GM19395 (cell line): ENCODE data around the gene AKR1A1.

Experiments used
- ATAC-seq: cut with Tn5 transposase; IDR thresholded peaks from one replicate; pipeline ENCODE4 v1.9.1; 2021; ENCODE audit warnings: mild to moderate bottlenecking, moderate library complexity; ENCODE audit not compliant: unreplicated experiment

Gene AKR1A1

DNA sequence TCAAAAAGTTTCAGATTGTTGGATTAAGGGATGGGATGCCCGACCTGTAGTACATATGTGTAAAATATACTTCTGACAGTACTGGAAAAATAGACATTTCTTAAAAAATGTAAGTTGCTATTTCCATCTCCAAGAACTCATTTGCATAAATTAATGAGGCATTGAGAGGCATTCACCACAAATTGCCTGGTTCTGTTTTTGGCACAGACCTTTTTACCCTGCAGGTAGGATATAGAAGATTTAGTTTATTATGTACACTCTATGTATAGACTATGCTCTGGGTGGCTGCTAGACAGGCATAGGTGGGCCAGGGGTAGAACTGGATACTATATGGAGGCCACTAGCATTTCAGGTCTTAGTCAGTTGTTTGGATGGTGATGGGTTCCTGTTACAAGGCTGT is 65.3 kb downstream of the AKR1A1 start:
- ATAC-seq = no peak

DNA sequence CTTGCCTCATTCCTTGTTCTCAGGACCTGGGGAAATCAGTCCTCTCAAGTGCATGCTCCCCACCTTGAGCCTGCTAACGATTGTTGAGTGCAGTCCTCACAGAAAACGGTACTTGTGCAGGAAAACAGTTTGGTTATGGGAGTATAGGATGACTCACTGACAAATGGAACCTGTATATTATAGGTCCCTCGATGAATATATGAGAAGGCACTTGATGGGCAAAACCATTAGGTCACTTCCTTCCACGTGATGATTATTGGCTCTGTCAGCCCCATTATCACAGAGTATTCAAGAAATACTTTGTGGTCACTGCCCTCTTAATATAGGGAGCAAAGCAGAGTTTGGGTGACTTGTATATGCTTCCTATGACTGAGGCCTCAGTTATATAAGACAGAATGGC is 67.0 kb downstream of the AKR1A1 start:
- no peak for ATAC-seq

DNA sequence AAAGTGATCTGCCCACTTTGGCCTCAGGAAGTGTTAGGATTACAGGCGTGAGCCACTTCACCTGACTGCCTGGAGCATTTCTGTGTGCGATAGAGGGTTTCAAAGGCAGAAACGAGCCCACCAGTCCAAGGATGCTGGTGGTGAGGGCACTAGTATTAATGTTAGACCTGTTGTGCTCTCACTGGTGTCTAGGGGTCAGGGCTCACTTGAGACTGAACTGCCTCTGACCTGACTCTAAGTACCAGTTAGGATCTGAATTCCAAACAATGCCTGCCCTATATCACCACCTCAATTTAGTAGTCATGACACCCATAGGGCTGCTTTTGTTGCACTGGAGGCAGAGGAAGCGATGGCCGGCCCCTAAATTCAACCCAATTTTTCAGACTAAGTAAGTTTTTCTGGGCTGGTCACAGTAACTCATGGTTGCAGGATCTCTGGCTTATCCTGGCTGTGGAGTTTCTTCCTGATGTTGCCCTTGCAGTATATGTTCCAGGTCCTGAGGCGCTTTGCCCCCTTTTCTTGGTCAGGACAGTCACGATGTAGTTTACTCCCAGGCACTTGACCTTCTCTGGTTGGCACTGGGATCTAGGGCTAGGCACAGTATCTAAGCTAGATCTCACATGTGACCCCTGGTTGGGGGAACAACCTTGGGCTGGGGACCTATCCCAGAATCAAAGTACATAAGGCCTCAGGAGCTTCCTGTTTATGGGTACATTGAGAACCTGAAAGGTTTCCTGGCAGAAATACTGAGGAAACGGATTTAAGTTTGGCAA is 68.7 kb downstream of the AKR1A1 start:
- ATAC-seq = no peak
